Brain microvascular endothelial cell (primary cell): Measurements from ENCODE around the gene ACOXL.

Experiments
- DNase-seq: peaks from one replicate; pipeline ENCODE4 v3.0.0-alpha.2; 2020
- H3K27ac ChIP-seq: fragments of 250-450 bp; sonication (Bioruptor Pico); 2 replicates; pipeline ENCODE4 v1.5.1; 2020; ENCODE audit warnings: mild to moderate bottlenecking, moderate library complexity
- H3K27me3 ChIP-seq: fragments of 250-450 bp; sonication (Bioruptor Pico); replicated peaks from 2 replicates; pipeline ENCODE4 v1.5.1; 2020; ENCODE audit warnings: mild to moderate bottlenecking
- H3K36me3 ChIP-seq: fragments of 250-450 bp; sonication (Bioruptor Pico); replicated peaks from 2 replicates; pipeline ENCODE4 v1.5.1; 2020; ENCODE audit warnings: mild to moderate bottlenecking
- H3K4me3 ChIP-seq: 2 replicates; pipeline ENCODE4 v1.5.1; 2011; ENCODE audit warnings: low read depth, mild to moderate bottlenecking, control low read depth, low read length, moderate library complexity
- in situ Hi-C: cut with HindIII; loops from 2 replicates; pipeline ENCODE4 v1.10.0; 2017; ENCODE audit warnings: low sequenced_read_pairs, low pct_ligation_motif_present
- TF ChIP-seq, protein P1 (sequence below): IDR thresholded peaks from 2 replicates; pipeline ENCODE4 v1.5.1; 2011; ENCODE audit warnings: low read depth, mild to moderate bottlenecking, moderate library complexity, low read length, control low read depth, inconsistent platforms; ENCODE audit errors: missing control alignments

The ACOXL gene

GRCh38 chr2:110984694-110985490, 252.5 kb downstream of the ACOXL start:
- Histone ChIP-seq H3K27ac (no peak overlapping the region), H3K36me3 (no peaks in the 10 kb centered on the region), H3K27me3 (peaks cover 5% of the 10 kb centered on the region), H3K4me3 (no peak overlapping the region)
- TF ChIP-seq, protein P1, sequence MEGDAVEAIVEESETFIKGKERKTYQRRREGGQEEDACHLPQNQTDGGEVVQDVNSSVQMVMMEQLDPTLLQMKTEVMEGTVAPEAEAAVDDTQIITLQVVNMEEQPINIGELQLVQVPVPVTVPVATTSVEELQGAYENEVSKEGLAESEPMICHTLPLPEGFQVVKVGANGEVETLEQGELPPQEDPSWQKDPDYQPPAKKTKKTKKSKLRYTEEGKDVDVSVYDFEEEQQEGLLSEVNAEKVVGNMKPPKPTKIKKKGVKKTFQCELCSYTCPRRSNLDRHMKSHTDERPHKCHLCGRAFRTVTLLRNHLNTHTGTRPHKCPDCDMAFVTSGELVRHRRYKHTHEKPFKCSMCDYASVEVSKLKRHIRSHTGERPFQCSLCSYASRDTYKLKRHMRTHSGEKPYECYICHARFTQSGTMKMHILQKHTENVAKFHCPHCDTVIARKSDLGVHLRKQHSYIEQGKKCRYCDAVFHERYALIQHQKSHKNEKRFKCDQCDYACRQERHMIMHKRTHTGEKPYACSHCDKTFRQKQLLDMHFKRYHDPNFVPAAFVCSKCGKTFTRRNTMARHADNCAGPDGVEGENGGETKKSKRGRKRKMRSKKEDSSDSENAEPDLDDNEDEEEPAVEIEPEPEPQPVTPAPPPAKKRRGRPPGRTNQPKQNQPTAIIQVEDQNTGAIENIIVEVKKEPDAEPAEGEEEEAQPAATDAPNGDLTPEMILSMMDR: no peak
- in situ Hi-C loops: no loop called here
- no peak for DNase-seq

DNA sequence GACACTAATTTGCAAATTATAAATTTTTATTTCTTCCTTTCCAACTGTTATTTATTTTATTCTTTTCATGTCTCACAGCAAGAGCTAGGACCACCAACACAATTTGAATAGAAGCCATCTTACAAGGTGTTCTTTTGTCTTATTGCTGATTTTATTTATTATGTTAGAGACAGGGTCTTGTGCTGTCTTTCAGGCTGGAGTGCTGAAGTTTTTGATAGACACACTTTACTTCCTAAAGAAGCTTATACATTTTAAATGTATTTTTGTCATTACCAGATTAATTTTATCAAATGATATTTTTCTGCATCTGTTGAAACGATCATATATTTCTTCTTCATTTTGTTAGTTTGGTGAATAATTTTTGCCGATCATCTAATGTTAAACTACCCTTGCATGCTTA, 258.1 kb downstream of the ACOXL start:
- no peaks in the 10 kb centered on the region for H3K36me3 ChIP-seq
- no peak for DNase-seq
- no peak overlapping the region for H3K27ac ChIP-seq
- H3K27me3 ChIP-seq: peaks cover 6% of the 10 kb centered on the region
- TF ChIP-seq, protein P1: no peak
- H3K4me3 ChIP-seq: no peak overlapping the region
- in situ Hi-C loops: no loop called here

DNA sequence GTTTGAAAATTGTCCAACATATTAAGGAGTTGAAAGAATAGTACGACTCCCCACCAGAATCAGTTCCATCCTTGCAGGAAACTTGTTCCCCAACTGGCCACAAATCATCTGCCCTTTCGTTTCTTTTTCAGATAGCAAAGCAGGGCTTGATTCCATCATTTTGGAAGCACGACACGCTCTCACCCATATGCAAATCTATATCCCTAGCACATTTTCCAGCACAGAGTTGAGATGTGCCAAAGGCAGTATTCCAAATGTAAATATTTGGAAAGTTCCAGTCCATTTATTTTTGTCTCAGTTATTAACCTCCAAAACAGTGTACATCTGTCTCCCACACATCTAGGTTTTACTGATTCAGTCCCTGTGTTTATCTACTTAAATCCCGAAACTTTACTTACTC, 259.5 kb downstream of the ACOXL start:
- peaks cover 10% of the 10 kb centered on the region for H3K27me3 ChIP-seq
- DNase-seq: no peak
- no peak overlapping the region for H3K4me3 ChIP-seq
- no peak overlapping the region for H3K27ac ChIP-seq
- in situ Hi-C loops: no loop called here
- no peaks in the 10 kb centered on the region for H3K36me3 ChIP-seq
- TF ChIP-seq, protein P1: no peak

- Histone ChIP-seq H3K4me3 (no peak overlapping the region), H3K27me3 (peaks cover 17% of the 10 kb centered on the region), H3K36me3 (no peaks in the 10 kb centered on the region), H3K27ac (no peak overlapping the region)
- in situ Hi-C loops: no loop called here
- TF ChIP-seq, protein P1: no peak
- DNase-seq: no peak
These were observed 260.5 kb downstream of the ACOXL start for GRCh38 chr2:110992886-110993285.

- TF ChIP-seq, protein P1: no peak
- Histone ChIP-seq H3K27me3 (peaks cover 21% of the 10 kb centered on the region), H3K4me3 (no peak overlapping the region), H3K36me3 (no peaks in the 10 kb centered on the region), H3K27ac (no peak overlapping the region)
- DNase-seq: no peak
- in situ Hi-C loops: no loop called here
These were observed 261.3 kb downstream of the ACOXL start for GRCh38 chr2:110993557-110994231.
